GM21576 (cell line): ENCODE data around the gene RGS3.

ENCODE experiments used
- ATAC-seq: cut with Tn5 transposase; IDR thresholded peaks from one replicate; pipeline ENCODE4 v1.9.1; 2021; ENCODE audit warnings: mild to moderate bottlenecking, moderate library complexity; ENCODE audit not compliant: unreplicated experiment

The RGS3 gene

DNA sequence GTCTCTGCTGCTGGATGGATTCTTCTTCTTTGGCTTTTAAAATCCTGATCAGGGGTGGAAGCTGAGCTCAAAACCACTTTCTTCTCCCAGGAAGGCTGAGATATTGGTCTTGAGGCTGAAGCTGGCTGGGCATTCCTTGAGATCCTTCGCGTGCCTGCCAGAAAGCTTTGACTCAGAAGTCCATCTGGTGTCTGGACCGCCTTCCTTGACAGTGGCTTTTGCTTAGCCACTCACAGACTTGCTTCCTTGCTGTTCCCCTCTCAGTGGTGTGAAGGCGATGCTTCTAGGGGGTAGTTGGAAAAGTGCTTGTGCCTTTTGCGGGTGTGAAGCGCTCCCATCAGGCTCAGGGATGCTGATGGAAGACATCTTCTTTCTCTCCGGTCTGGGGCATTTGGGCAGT, 45.9 kb downstream of the RGS3 start:
- ATAC-seq: no peak

DNA sequence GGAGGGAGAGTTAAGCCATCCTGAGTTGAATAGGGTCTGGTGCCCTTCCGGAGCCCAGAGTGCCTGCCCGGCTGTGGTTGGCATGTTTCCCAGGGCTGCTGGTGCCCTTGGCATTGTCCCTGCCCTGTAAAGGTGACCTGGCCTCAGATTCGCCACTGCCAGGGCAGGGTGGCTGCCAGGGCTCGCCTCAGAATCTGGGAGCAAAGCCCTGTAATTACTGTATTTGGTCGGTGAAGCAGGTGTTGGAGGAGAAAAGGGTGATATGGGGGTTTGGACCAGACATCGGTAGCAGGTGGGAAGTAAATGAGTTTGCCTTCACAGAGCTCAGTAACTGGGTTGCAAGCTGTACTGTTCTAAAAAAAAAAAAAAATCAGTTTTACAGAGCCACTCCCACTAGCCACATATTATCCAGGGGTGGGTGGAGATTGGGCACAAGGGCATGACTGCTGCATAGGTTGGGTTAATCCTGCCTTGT, 47.6 kb downstream of the RGS3 start:
- ATAC-seq: no peak

GRCh38 chr9:113511856-113512761, 48.6 kb downstream of the RGS3 start:
- ATAC-seq: peak; percentile 45

- ATAC-seq: no peak
Measured at GRCh38 chr9:113513111-113513510, 49.6 kb downstream of the RGS3 start.

DNA sequence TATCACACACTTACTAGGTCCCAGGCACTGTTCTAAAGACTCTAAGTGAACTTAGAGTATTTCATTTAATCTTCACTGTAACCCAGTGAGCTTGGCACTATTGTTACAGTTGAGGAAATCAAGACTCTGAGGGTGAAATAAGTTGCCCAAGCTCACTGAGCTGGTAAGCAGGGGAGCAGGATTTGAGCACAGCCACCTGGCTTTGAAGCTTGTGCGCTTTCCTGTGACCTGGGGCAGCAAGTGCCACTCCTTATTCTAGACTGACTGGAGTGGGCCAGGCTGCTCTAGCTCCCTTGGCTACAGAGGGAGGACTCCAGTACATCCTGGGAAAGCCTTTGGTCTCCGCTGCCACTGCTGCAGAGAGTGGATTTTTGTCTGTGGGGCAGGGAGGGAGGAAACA, 50.0 kb downstream of the RGS3 start:
- ATAC-seq: no peak

GRCh38 chr9:113514061-113514460, 50.5 kb downstream of the RGS3 start:
- ATAC-seq: no peak

GRCh38 chr9:113514748-113515147, 51.2 kb downstream of the RGS3 start:
- no peak for ATAC-seq

DNA sequence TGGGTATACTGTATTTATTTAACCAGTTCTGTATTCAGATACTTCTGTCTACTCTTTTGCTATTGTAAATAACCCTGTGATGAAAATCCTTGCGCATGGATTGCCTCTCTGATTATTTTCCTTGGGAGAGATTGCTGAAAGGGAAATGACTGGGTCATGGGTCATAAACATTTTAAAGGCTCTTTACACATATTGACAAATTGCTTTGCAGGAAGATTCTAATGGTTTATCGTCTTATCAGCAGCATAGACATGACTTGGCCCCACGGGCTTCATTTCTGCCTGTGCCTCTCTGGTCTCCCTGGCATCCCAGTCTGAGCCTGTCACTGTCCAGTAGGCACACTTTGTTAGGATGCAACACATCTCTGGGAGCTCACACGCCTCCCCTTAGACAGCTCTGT, 52.3 kb downstream of the RGS3 start:
- no peak for ATAC-seq

GRCh38 chr9:113516840-113517577, 53.5 kb downstream of the RGS3 start:
- ATAC-seq: peak; percentile 90

DNA sequence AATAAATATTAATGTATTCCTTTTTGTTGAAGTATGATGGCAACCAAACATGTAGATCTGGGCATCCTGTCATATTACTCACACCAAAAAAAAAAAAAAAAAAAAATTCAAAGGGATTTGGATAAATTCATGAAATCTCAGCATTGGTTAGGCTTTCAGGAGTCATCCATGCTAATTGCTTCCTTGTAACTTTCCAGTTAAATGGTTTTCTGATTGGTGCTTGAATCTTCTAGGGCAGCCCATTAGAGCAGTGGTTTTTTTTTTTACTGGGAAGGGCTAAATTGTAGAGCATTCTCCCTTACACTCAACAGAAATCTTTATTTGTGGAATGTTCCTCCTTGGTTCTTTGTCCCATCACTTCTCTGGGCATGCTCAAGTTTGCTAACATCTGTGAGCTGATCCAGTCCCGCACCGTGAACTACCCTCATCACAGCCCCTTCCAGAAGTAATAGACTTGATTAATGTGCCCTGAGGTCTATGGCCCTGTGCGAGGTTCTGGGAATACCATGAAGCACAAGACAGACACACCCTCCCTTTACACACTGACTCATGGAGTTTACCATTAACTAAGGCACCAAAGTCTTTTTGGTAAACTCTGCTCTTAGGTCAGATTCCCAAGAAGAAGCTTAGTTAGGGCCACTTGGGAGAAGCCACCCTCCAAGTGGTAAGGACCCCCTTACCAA, 56.0 kb downstream of the RGS3 start:
- no peak for ATAC-seq

GRCh38 chr9:113520109-113520642, 56.6 kb downstream of the RGS3 start:
- no peak for ATAC-seq

DNA sequence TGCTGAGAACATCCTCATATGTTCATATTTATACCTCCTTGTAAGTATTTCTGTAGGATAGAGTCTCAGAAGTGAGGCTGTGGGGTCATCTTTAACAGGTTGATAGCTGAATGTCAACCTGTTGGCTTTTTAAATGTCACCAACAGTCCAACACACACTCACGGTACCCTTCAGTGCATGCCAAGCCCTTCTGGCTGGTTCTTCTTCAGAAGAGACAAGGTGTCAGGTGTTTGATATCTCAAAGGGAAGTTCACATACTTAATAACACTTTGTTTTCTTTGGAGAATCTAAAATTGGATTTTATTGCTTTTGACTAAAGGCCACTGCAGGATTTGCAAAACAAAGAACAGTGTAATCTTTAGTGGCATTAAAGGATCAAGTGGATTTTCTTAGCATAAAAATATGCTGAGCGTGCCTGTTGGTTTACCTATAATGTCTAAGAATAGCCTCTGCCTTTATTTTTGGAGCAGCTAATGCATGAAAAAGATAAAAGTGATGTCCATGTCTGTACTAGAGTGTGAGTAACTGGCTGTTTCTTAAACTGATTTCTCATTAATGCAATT, 58.2 kb downstream of the RGS3 start:
- ATAC-seq: no peak

DNA sequence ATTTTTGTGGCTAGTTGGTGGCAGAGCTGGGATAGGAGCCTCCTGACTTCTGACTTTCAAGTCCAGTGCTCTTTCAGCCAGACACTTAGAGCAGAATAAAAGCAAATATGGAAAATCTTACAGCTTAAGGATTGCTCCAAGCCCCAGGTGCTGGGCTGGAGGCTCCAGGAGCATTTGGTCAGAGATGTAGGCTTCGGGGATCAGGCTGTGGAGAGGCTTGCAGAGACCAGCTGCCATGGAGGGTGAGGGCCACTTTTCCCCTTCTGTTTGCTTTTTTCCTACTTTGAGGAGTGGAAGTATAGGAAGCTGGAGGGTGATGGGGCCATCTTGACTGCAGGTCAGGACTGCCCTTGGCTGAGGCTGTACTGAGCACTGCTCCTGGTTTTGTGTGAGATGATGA, 58.9 kb downstream of the RGS3 start:
- no peak for ATAC-seq

DNA sequence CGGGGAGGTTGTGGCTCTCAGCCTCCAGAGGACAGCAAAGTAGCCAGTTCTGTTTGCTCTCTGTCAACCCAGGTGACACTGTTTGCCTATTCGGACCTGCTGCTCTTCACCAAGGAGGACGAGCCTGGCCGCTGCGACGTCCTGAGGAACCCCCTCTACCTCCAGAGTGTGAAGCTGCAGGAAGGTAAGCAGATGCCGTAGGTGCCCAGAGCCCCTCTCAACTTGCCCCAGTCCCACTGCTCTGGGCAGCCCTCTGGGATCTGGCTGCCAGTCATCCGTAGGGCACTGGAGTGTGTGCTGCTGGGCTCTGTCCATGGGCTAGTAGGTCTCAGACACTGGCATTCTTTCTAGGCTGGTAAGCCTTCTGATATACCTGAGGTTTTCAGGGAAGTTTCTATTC, 59.3 kb downstream of the RGS3 start:
- peak; percentile 1 for ATAC-seq

- peak; percentile 84 for ATAC-seq
Measured at GRCh38 chr9:113523421-113524141, 60.1 kb downstream of the RGS3 start.

- no peak for ATAC-seq
Measured at GRCh38 chr9:113524468-113524867, 60.9 kb downstream of the RGS3 start.

GRCh38 chr9:113525205-113525604, 61.7 kb downstream of the RGS3 start:
- no peak for ATAC-seq

- ATAC-seq: no peak
Measured at GRCh38 chr9:113525831-113526230, 62.3 kb downstream of the RGS3 start.

GRCh38 chr9:113526231-113526746, 62.8 kb downstream of the RGS3 start:
- ATAC-seq: no peak

GRCh38 chr9:113526841-113527240, 63.3 kb downstream of the RGS3 start:
- no peak for ATAC-seq
